HG02623 (cell line): ENCODE measurements around the gene CD80.
"Not testable (repeated sequence)": the region's sequence is repeated elsewhere in the genome, so short reads cannot be mapped to it uniquely, and the experiment has no call there.

ENCODE experiments used
- ATAC-seq: cut with Tn5 transposase; IDR thresholded peaks from one replicate; pipeline ENCODE4 v1.9.1; 2021; ENCODE audit warnings: moderate library complexity; ENCODE audit not compliant: unreplicated experiment

The CD80 gene

DNA sequence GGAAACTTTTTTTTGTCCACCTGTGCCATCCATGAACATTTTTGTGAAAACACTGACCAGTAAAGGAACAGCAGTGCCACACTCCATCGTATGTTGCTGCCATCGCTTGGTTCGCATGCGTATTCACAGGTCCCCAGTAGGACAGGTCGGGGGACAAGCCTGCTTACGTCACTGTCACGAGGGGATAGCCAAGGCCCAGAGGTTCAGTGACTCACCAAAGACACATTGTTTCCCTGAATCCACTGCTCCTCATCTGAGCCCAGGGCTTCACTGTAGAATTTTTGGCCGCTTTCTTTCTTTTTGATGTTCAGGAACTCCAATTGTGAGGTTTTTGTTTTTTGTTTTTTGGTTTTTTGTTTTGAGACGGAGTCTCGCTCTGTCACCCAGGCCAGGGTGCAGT is 25.8 kb upstream of the CD80 start:
- ATAC-seq: no peak

DNA sequence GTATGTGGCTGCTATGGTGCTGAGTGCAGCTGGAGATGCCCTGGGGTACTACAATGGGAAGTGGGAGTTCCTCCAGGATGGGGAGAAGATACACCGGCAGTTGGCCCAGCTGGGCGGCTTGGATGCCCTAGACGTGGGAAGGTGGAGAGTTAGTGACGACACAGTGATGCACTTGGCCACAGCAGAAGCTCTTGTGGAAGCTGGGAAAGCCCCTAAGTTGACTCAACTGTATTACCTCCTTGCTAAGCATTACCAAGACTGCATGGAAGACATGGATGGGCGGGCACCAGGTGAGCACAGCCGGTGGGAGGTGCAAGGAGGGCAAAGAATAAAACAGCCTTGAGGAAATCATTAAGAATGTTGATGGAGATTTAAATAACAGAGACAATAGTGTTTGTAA is 22.8 kb upstream of the CD80 start:
- no peak for ATAC-seq

DNA sequence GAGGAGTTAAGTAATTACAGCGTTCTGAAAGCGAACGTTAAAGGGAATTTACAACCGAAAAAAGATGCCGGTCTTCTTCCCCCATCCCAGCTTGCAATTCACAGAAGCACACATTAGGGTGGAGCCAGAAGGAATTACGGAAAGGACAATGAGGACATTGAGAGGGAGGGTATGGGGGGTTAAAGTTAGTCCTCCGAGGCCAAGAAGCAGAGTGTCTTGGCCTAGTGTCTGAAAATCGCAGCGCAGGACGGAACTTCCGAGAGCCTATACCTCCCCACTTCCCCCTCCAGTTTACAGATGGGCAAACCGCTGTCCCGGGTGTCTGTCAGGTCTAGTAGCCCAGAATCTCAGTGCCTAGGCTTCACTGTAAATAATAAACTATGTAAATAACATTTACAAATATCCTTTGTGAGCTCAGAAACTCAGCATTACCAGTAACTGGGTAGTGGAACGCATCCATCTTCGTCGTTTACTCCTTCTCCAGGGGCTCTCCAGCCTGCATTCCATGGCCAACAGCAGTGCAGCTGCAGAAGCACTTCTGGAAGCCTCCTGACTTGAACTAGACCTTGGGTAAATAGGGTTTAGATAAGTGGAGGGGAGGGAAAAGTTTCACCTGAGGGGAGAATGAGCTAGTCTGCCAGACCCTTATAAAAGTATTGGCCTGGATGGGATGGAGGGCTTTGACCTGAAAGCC is 20.8 kb upstream of the CD80 start:
- peak; percentile 56 for ATAC-seq

DNA sequence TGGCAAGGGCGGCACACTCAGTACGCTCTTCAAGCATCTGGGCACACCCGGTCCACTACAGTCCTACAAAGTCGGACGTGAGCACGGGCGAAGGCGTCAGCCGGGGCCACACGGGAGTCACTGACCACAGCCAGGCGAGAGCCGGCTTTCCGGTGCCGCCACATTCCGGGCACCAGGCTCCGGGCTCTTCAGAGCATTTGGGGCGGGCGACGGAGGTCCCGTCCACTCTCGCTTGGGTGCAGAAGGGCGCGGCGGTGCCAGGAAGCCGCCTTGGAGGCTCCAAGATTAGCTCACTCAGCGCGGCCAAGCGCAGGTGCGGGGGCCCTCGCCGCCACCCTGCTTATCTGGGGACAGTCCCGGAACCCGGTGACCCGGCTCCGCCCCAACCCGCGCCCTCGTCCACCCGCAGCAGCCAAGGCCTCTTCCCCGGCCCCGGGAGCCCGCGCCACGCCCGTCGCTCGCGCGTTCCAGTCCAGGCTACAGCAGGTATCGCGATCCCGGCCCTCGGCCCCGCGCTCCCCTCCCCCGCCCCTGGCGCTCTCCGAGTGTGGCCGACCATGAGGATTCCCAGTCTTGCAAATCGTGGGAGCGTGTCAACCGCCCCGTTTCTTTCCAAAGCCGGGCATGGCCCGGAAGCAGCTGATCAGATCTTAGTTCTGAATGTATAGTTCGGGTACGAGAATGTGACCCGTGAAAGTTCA is 20.1 kb upstream of the CD80 start, which contains the start of gene ADPRH:
ADPRH (plus strand) TSS at position 127 of the 701 bp plus-strand sequence. CDS start 2,678 bp downstream, outside the sequence.
- peak; percentile 59 for ATAC-seq

DNA sequence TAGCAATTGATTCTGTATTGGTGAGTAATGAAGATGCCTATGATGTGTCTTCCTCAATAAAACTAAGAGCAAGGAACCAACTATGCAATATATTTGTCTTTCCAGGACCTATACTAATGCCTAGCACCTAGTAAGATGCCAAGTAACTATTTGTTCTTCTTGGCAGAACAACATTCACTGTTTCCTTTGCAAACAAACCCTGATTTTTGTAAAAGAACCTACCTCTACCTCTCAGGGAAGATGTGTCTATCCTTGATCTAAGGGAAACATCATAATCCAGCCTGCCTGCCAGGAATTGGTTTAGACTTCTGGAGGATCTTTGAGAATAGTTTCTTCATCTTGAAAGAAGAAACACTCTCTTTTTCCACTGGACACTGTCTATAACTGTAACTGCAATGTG is 16.1 kb upstream of the CD80 start:
- ATAC-seq: no peak

DNA sequence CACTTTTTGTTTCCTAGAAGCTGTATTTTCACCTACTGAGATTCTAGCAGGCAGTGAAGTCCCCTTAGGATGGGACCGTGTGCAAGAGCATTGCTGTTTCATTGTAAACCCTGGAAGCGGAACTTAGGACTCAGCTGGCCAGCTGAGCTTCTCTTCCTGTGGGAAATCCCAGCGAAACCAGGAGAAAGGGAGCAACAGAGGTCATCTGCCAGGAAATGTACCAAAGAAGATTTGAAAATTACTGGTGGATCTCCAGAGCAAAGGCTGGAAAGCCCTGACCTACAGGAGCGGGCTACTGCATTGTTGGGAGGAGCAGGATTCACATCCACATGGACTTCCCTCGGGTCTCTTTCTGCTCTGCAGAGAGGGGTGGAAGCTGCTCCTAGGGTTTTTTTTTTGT is 12.3 kb upstream of the CD80 start:
- ATAC-seq: no peak

DNA sequence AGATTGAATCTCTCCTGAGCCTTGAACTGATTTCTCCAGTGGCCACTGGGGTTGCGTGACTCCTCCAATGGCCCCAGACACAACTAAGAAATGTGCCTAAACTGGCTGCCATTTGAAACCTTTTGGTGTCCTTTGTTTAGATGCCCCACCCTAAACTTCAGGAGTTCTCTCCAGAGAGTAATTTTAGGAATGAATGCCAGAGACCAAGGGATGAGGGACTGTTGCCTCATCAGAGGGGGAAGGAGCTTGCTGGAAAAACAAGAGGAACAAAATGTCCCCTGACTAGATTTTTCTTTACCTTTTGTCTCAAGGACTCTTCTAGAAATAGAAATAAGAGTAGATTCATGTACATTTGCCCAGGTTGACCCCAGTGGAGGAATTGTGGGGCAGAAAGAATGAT is 11.8 kb upstream of the CD80 start:
- no peak for ATAC-seq

DNA sequence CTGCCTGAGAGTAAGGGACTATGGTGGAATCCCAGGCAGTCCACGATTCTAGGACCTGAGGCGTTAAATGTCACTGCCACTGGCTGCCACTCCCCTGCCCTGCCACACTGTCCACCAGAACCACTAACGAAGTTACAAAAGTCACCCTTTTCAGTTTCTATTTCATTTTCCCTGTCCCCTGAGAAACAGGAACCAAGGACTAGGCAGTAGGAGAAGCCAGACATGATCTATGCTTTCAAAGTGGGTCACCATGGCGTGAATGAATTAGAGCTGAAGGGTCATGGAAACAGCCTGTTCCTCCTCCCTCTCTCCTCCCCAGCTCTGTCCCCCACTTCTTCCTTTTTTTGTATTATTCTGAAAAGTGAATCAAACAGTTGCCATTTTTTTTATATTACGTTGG is 10.8 kb upstream of the CD80 start:
- no peak for ATAC-seq

DNA sequence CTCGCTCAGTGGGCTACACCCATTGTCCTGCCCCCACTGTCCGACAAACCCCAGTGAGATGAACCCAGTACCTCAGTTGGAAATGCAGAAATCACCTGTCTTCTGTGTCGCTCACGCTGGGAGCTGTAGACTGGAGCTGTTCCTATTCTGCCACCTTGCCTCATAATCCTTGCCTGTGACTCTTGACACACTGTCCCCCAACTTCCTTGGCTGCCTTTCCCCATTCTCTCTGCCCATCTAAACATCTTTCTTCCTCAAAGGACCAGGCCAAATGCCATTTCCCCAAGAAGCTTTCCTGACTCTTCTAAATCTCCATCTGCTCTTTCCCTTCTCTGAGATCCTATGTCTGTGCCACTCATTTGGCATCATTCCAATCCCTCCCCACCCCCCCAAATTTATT is 9.7 kb upstream of the CD80 start:
- no peak for ATAC-seq

DNA sequence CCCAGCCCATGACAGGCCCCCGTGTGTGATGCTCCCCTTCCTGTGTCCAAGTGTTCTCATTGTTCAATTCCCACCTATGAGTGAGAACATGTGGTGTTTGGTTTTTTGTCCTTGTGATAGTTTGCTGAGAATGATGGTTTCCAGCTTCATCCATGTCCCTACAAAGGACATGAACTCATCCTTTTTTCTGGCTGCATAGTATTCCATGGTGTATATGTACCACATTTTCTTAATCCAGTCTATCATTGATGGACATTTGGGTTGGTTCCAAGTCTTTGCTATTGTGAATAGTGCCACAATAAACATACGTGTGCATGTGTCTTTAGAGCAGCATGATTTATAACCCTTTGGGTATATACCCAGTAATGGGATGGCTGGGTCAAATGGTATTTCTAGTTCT is 3.9 kb upstream of the CD80 start:
- not testable (repeated sequence) for ATAC-seq

DNA sequence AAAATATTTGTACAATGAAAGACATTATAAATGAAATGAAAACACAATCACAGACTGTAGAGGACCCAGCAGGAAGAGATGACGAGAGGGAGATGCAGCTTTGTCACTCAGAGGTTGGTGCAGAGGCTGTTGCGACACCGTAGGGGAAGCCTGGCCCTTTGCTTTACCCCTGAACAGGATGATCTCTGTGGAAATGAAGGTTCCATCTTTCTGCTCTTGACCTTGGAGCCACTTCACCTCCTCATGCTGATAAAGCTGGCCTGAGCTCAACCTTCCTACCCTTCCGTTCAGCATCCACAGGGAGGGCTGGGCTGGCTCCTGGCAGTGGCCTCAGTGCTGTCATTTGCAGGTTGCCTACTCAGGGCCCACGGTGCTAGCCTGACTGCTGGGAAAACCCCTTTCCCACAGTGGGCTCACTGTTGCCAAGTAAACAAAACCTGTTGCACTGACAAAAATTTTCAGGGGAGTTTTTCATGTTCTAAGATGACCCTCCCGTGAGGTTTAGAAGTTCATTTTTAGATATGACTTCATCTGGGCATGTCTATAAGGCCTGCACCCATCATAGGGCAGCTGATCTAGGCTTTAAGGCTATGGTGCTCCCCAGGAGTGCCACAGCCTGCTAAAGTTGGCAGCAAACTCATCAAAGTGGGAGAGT is 3.0 kb upstream of the CD80 start:
- ATAC-seq: peak; percentile 75

DNA sequence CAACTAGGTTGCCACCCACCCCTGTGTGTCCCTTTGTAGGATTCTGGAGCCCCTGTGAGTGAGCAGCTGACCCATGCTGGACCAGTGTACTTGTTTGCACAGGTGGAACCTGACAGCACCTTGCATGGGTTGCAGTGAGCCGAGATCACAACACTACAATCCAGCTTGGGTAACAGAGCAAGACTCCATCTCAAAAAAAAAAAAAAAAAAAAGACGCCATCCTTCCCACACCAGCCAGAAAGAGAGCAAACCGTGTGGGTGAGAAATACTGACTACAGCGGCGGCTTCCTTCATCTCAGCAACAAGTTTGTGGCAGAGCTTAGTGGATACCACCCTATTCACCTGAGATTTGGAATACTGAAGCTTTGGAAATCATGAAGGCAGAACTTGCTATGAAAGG is 746 bp upstream of the CD80 start:
- no peak for ATAC-seq

DNA sequence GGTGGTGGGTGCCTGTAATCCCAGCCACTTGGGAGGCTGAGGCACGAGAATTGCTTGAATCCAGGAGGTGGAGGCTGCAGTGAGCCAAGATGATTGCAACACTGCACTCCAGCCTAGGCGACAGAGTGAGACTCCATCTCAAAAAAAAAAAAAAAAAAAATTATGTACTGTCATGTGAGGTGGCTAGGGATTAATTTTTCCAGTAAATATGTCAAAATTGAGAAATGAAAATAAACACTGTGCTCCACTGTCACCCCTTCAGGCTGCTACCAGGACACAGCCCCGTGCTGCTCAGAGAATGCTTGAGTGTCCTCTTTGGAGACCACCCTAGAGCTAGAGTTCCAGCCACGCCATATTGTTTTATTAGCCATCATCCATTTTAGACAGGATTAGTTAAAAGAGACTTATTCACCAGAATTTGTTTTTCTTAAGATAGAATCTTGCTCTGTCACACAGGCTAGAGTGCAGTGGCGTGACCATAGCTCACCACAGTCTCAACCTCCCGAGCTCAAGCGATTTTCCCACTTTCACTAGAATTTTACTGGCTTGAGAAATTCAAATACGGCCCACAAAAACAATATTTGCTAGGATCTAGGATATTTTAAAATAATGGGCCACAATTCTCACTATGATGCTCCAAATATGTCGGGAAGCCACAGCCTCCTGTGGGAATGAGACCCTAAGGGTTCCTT is 642 bp downstream of the CD80 start:
- ATAC-seq: no peak

DNA sequence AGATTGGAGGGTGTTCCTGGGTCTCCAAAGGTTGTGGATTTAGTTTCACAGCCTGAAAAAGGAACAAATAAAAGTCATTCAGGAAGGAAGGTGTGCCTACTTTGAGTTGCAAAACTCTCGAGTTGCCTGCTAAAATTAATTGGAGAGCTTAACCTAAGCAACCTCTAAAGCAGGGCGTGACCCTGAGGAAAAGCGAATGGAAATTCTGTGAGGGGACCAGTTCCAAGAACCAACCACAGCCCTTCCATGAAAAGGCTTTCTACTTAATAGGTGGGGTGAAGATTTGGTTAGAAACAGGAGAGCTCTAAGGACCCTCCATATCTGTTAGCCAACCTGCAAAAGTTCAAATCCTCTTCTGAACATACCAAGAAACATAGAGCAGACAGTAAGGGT is 1.5 kb downstream of the CD80 start:
- ATAC-seq: no peak

DNA sequence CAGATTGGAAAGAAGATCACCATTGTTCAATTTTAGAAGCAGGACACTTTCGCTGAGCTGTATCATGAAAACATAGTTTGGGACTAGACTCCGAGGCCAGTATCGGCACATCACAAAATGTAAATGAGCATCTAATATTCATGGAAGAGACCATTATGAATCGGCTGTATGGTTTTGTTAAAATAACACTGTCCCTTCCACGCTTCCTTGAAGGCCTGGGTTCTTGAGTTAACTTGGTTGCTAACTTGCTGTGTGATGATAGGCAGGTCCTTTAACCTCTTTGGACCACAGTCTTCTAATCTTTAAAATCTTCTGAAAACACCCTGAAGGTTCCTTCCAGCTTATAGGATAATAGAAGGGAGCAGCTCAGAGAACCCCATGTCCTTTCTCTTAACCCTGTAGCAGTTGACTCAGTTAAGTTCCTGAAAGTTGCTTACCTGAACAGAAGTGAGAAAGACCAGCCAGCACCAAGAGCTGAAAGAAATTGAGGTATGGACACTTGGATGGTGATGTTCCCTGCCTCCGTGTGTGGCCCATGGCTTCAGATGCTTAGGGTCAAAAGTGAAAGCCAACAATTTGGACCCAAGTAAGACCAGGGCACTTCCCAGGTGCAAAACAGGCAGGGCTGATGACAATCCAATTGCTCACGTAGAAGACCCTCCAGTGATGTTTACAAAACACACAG is 2.1 kb downstream of the CD80 start:
- no peak for ATAC-seq

DNA sequence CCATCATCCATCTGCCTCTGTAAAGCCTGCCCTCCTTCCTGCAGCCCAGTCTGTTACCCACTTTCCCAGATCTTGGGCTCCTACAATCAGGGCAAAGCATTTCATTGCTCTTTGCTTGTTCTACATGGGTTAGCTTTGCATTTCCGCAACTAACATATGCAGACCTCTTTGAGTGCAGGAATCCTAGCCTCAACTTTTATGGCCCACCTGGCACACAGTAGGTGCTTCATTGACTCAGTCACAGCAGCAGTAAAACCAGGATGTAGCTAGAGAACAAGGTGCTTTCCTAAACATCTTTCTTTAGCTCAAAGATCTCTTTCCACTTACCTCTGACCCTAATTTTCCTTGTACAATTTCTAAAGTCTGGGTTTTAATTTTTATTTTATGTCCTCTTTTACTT is 3.5 kb downstream of the CD80 start:
- ATAC-seq: no peak

DNA sequence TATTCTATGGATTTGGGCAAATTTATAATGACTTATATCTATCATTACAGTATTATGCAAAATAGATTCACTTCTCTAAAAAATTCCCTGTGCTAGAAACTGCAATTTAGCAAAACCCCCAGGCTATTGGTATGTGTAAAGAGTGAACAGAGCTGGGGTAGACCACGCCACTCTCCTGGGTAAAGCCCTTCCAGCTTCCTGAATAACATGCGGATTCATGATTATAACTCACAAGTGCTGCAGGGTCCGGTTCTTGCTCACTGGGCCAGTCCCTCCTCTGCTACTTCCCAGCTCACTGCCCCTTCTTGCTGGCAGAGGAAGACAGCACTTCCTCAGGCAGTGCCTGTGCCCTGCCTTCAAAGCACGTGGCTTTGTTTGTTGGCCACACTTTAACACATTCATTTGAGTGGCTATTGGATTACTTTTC is 4.1 kb downstream of the CD80 start:
- no peak for ATAC-seq

DNA sequence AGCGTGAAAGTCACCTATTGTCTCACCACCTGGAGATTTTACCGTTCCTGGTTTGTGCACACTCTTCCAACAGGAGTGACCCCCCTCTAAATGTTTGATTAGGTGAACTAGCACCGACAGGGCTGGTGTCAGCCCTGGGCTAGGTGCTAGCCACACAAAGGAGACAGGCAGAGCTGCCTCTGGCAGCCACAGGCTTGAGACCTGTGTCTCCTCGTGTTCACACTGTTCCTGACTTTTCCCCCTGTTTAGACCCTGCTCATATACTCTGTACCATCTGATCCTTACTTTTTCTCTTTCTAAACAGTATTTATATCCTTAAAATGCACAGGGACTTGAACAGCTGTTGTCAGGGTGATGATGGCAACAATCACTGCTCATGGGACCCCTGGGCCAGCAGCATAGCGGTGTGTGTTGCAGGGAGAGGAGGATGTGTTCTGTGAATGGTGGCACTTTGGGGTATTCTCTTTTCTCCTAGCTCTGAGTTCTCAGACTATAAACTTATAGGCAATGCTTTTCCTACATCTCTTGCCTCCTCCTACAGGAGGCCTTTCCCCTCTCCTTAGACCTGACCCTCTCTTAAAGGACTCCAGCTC is 5.5 kb downstream of the CD80 start:
- no peak for ATAC-seq

DNA sequence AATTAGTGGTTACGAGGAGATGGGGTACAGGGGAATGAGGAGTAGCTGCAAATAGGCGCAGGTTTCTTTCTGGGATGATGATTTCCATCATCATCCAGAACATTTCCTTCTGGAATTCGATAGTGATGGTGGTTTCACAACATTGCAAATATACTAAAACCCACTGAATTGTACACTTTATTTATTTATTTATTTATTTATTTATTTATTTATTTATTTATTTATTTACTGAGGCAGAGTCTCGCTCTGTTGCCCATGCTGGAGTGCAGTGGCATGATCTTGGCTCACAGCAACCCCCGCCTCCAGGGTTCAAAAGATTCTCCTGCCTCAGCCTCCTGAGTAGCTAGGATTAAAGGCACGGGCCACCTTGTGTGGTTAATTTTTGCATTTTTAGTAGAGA is 6.5 kb downstream of the CD80 start:
- ATAC-seq: not testable (repeated sequence)

DNA sequence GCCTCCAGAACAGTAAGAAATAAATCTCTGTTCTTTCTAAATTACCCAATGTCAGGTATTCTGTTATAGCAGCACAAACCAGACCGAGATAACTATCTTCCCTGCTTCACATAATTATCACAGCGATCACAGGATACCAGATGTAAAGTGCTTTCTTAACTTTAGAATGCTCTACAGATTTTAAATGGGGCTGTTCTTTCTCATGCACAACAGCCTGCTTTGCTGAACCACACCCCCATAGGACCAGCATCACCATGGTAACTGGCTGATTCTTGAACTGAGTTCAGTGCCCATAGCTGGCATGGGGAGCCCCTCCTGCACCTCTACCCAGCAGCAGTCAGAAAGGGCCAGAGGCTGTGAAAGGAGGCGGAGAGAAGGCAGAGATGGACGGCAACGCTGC is 7.8 kb downstream of the CD80 start:
- no peak for ATAC-seq
